Activated CD4-positive, alpha-beta memory T cell treated with anti-CD3 and anti-CD28 coated beads for 36 hours (primary cell): ENCODE results near the gene CD3G. TPM values are rescaled to one million over a fixed set of nuclear protein-coding genes. Genes with fewer than 3 reads are reported as not detected.

Experiments
- total RNA-seq, 2 experiments: library from RNA; stranded (reverse); gene quantifications; one replicate each; pipeline ENCODE4 v1.2.3, GENCODE V29; 2021

Gene CD3G
- total RNA-seq, 2 experiments from 2014 or later: 137 to 138 TPM

Other genes with a start within 250 kb of the CD3G start
- under 1 TPM; 0.22 to 0.36 TPM for gene SCN4B, start 191.5 kb upstream of the CD3G start, total RNA-seq
- gene SCN2B, start 167.7 kb upstream of the CD3G start, total RNA-seq: not detected
- gene JAML, start 119.3 kb upstream of the CD3G start, total RNA-seq: 100 to 1,000 TPM; 155 to 163 TPM
- gene MPZL3, start 92.0 kb upstream of the CD3G start, total RNA-seq: 10 to 100 TPM; 47.3 to 49.0 TPM
- gene MPZL2, start 80.0 kb upstream of the CD3G start, total RNA-seq: 10 to 100 TPM; 15.8 to 17.8 TPM
- 100 to 1,000 TPM; 476 to 488 TPM for gene CD3E, start 39.6 kb upstream of the CD3G start, total RNA-seq
- gene CD3D, start 1.6 kb upstream of the CD3G start, total RNA-seq: 100 to 1,000 TPM; 321 to 346 TPM
- gene UBE4A, start 15.3 kb downstream of the CD3G start, total RNA-seq: 10 to 100 TPM; 39.1 to 40.4 TPM
- 100 to 1,000 TPM; 298 to 306 TPM for gene ATP5MG, start 57.3 kb downstream of the CD3G start, total RNA-seq
- 10 to 100 TPM; 61.5 to 72.4 TPM for gene KMT2A, start 92.1 kb downstream of the CD3G start, total RNA-seq
- not detected for gene TTC36, start 183.1 kb downstream of the CD3G start, total RNA-seq
- 10 to 100 TPM in 1 of 2 experiments, 1 to 10 TPM in 1; 9.5 to 13.0 TPM for gene TMEM25, start 186.8 kb downstream of the CD3G start, total RNA-seq
- 10 to 100 TPM; 16.0 to 17.1 TPM for gene IFT46, start 221.6 kb downstream of the CD3G start, total RNA-seq
- gene ARCN1, start 228.1 kb downstream of the CD3G start, total RNA-seq: 100 to 1,000 TPM; 180 to 182 TPM